HepG2 (cell line): Measurements from ENCODE around the gene TSGA10. TPM values are rescaled to one million over a fixed set of nuclear protein-coding genes. Genes with fewer than 3 reads are reported as not detected.

Experiments used
- ARID5B ChIP-seq: IDR thresholded peaks from 2 replicates; pipeline ENCODE4 v1.4.0; 2020; ENCODE audit warnings: mild to moderate bottlenecking, missing genetic modification reagents
- FUBP1 ChIP-seq: sonication (generic); formaldehyde crosslinking; IDR thresholded peaks from 2 replicates; pipeline ENCODE4 v1.5.1; 2020; ENCODE audit warnings: missing genetic modification reagents, mild to moderate bottlenecking, borderline replicate concordance
- HCFC1 ChIP-seq: fragments of 150-350 bp; IDR thresholded peaks from 2 replicates; pipeline ENCODE4 v1.6.1; 2014; ENCODE audit warnings: low read depth, low read length
- KDM5B ChIP-seq: sonication (generic); formaldehyde crosslinking; IDR thresholded peaks from 2 replicates; pipeline ENCODE4 v1.4.0; 2020; ENCODE audit warnings: missing genetic modification reagents, mild to moderate bottlenecking, borderline replicate concordance
- RBFOX2 ChIP-seq: fragments of 200-400 bp; formaldehyde crosslinking; IDR thresholded peaks from 2 replicates; pipeline ENCODE4 v1.6.1; 2017; ENCODE audit warnings: low read depth, mild to moderate bottlenecking, low read length
- RFXAP ChIP-seq: sonication (generic); formaldehyde crosslinking; IDR thresholded peaks from 2 replicates; pipeline ENCODE4 v1.4.0; 2020; ENCODE audit warnings: missing genetic modification reagents, borderline replicate concordance
- SNAPC4 ChIP-seq: sonication (generic); formaldehyde crosslinking; IDR thresholded peaks from 2 replicates; pipeline ENCODE4 v1.4.0; 2020; ENCODE audit warnings: mild to moderate bottlenecking, missing genetic modification reagents
- SNAPC5 ChIP-seq: sonication (generic); formaldehyde crosslinking; IDR thresholded peaks from 2 replicates; pipeline ENCODE4 v1.8.1; 2023; ENCODE audit warnings: mild to moderate bottlenecking, missing genetic modification reagents, borderline replicate concordance
- SPEN ChIP-seq: sonication (generic); formaldehyde crosslinking; IDR thresholded peaks from 2 replicates; pipeline ENCODE4 v1.5.1; 2020; ENCODE audit warnings: low read depth, mild to moderate bottlenecking, missing genetic modification reagents
- TOPORS ChIP-seq: sonication (generic); formaldehyde crosslinking; IDR thresholded peaks from 2 replicates; pipeline ENCODE4 v1.8.0; 2023; ENCODE audit warnings: mild to moderate bottlenecking, missing genetic modification reagents
- XRCC5 ChIP-seq: fragments of 200-400 bp; formaldehyde crosslinking; optimal IDR thresholded peaks from 2 replicates; pipeline ENCODE3; 2017; ENCODE audit warnings: mild to moderate bottlenecking, low read length
- ZKSCAN8 ChIP-seq: IDR thresholded peaks from 2 replicates; pipeline ENCODE4 v1.6.1; 2016; ENCODE audit warnings: borderline replicate concordance, missing genetic modification reagents, missing compliant biosample characterization
- ZNF18 ChIP-seq: sonication (generic); formaldehyde crosslinking; IDR thresholded peaks from 2 replicates; pipeline ENCODE4 v1.8.0; 2022; ENCODE audit warnings: mild to moderate bottlenecking, missing genetic modification reagents; ENCODE audit not compliant: insufficient replicate concordance
- ZNF251 ChIP-seq: sonication (generic); formaldehyde crosslinking; IDR thresholded peaks from 2 replicates; pipeline ENCODE4 v1.9.0; 2021; ENCODE audit warnings: mild to moderate bottlenecking, missing genetic modification reagents
- ZNF562 ChIP-seq: sonication (generic); formaldehyde crosslinking; IDR thresholded peaks from 2 replicates; pipeline ENCODE4 v1.8.0; 2022; ENCODE audit warnings: missing genetic modification reagents, borderline replicate concordance
- polyA plus RNA-seq, 8 experiments: library from polyadenylated mRNA; depleted of rRNA in 3 of 8; stranded (reverse) in 7 of 8; unstranded in 1 of 8; fragments of >200 nt; fragmentation: Illumina TruSeq in 4 of 8; extraction: Trizol in 4 of 8; gene quantifications; 2 replicates each; pipeline versions ENCODE4 v1.2.1 to v1.2.3, GENCODE V29; 2011 to 2016; ENCODE audit warnings: low read depth in 4 of 8, missing spikeins in 1 of 8, mixed read lengths in 1 of 8; ENCODE audit not compliant: insufficient read depth in 1 of 8
- total RNA-seq, 5 experiments: library from RNA; depleted of rRNA; stranded (reverse); fragments of >200 nt; fragmentation: Illumina TruSeq; extraction: Trizol; gene quantifications; 2 replicates each; pipeline ENCODE4 v1.2.3, GENCODE V29; 2016; ENCODE audit warnings: low read depth in 1 of 5

TSGA10 gene
- total and polyA plus RNA-seq, 2 of the 13 experiments (the other 11 are each of a cell fraction or from before 2014, with no cell fraction given): 4.7 to 13.1 TPM

- TF ChIP-seq ZNF18 (CRISPR knock-in tag): no peak
- TF ChIP-seq ZNF562: no peak
- TF ChIP-seq HCFC1: peak; percentile 88
- peak; percentile 80 for TF ChIP-seq TOPORS (CRISPR knock-in tag)
- TF ChIP-seq SPEN: peak; percentile 97
- TF ChIP-seq ARID5B (CRISPR knock-in tag): peak; percentile 87
- peak; percentile 96 for TF ChIP-seq RFXAP (CRISPR knock-in tag)
- TF ChIP-seq ZKSCAN8 (CRISPR knock-in tag): peak; percentile 92
- 0 out of 2 replicates have a peak, but pooled peaks have one; percentile 95 for TF ChIP-seq SNAPC5 (CRISPR knock-in tag)
- 0 out of 2 replicates have a peak, but pooled peaks have one; percentile 74 for TF ChIP-seq ZNF251 (CRISPR knock-in tag)
- peak; percentile 100 for TF ChIP-seq XRCC5
- TF ChIP-seq FUBP1 (CRISPR knock-in tag): peak; percentile 90; the same call in 1 of the 2 replicates
- TF ChIP-seq KDM5B: peak; percentile 87
- no peak for TF ChIP-seq SNAPC4 (CRISPR knock-in tag)
- peak; percentile 56 for TF ChIP-seq RBFOX2
Observed at GRCh38 chr2:99180755-99181623, 26.2 kb upstream of the TSGA10 start, which contains the start of the genes MITD1 and MRPL30 (continued).
